ENCODE measurements around the gene PKD1L1. TPM values are rescaled to one million over a fixed set of nuclear protein-coding genes. Genes with fewer than 3 reads are reported as not detected.
A peak's percentile ranks its signal among the peaks of the same experiment; 100 is the strongest.
"Not testable (repeated sequence)": the region's sequence is repeated elsewhere in the genome, so short reads cannot be mapped to it uniquely, and the experiment has no call there.

The PKD1L1 gene
- total RNA-seq, 6 experiments from 2014 or later = 0.13 to 1.4 (median 0.51) TPM; not detected in 1

- 96% methylated on average over 3 of the region's 5 CpGs for WGBS (ENCODE audit: insufficient coverage, low coverage, low lambda C conversion rate, missing lambda C conversion rate)
- Histone ChIP-seq H3K4me1 (peaks cover 0 to 3% (median 0%) of the 10 kb centered on the region in 4 donors), H3K27me3 (no peaks in the 10 kb centered on the region), H3K36me3 (no peaks in the 10 kb centered on the region), H3K27ac (no peak overlapping the region), H3K4me3 (no peak overlapping the region), H3K9me3 (no peaks in the 10 kb centered on the region)
- ATAC-seq (no peak), DNase-seq (no peak)
- intact Hi-C loops (cut with DNase I) = no loop called here
- TF ChIP-seq CTCF (IDR thresholded peaks at IDR 0.05) = no peak
- no peak for TF ChIP-seq POLR2A (IDR thresholded peaks at IDR 0.05)
These were observed 42.3 kb upstream of the PKD1L1 start for GRCh38 chr7:47990592-47990991.

- intact Hi-C loops (cut with DNase I) = loop anchor here in 1 of 2 donors (10.0 kb wide), 1 partner anchor 115 kb away; no protein-coding TSS in a partner anchor
- H3K4me3 ChIP-seq, DNase-seq, ATAC-seq, H3K9me3 ChIP-seq, H3K4me1 ChIP-seq, H3K36me3 ChIP-seq, H3K27me3 ChIP-seq, H3K27ac ChIP-seq: not testable (repeated sequence)
- 63% methylated on average over 7 of the region's 10 CpGs for WGBS (ENCODE audit: insufficient coverage, low coverage, low lambda C conversion rate, missing lambda C conversion rate)
These were observed 41.5 kb upstream of the PKD1L1 start for GRCh38 chr7:47989607-47990400.

- Histone ChIP-seq H3K36me3 (no peaks in the 10 kb centered on the region), H3K4me1 (peaks cover 0 to 3% (median 0%) of the 10 kb centered on the region in 4 donors), H3K27me3 (no peaks in the 10 kb centered on the region), H3K27ac (no peak overlapping the region), H3K9me3 (no peaks in the 10 kb centered on the region), H3K4me3 (no peak overlapping the region)
- ATAC-seq (no peak), DNase-seq (no peak)
- 66% methylated on average over 8 of the region's 8 CpGs for WGBS (ENCODE audit: insufficient coverage, low coverage, low lambda C conversion rate, missing lambda C conversion rate)
- intact Hi-C loops (cut with DNase I) = loop anchor here in 1 of 2 donors (10.0 kb wide), 1 partner anchor 116 kb away; no protein-coding TSS in a partner anchor
- TF ChIP-seq CTCF (IDR thresholded peaks at IDR 0.05) (peak in 3 of 4 donors; percentile 25 to 38 (median 36)), POLR2A (IDR thresholded peaks at IDR 0.05) (no peak)
These were observed 40.5 kb upstream of the PKD1L1 start for GRCh38 chr7:47988496-47989386.

GRCh38 chr7:47982610-47983009 is 34.3 kb upstream of the PKD1L1 start:
- no peak overlapping the region for H3K4me3 ChIP-seq
- ATAC-seq (no peak), DNase-seq (no peak)
- intact Hi-C loops (cut with DNase I) = loop anchor here in 1 of 2 donors (5.0 to 10.0 kb wide), 2 partner anchors 55 to 122 kb away; partner anchors contain the start of gene C7orf57
- H3K4me1 ChIP-seq = peaks cover 0 to 13% (median 3%) of the 10 kb centered on the region in 4 donors
- peaks cover 0 to 6% (median under 1%) of the 10 kb centered on the region in 4 donors for H3K36me3 ChIP-seq
- TF ChIP-seq CTCF (IDR thresholded peaks at IDR 0.05) (no peak), POLR2A (IDR thresholded peaks at IDR 0.05) (no peak)
- H3K27ac ChIP-seq = no peak overlapping the region
- WGBS (ENCODE audit: insufficient coverage, low coverage, low lambda C conversion rate, missing lambda C conversion rate) = 38% methylated on average over 2 of the region's 2 CpGs
- no peaks in the 10 kb centered on the region for H3K27me3 ChIP-seq
- H3K9me3 ChIP-seq = no peaks in the 10 kb centered on the region

- Histone ChIP-seq H3K36me3 (peaks cover 0 to 25% (median 9%) of the 10 kb centered on the region in 4 donors), H3K4me1 (peaks cover 0 to 28% (median 10%) of the 10 kb centered on the region in 4 donors)
- intact Hi-C loops (cut with DNase I) = loop anchor here in 1 of 2 donors (5.0 to 10.0 kb wide), 2 partner anchors 57 to 124 kb away; partner anchors contain the start of gene C7orf57
- H3K9me3 ChIP-seq, ATAC-seq, H3K27me3 ChIP-seq, H3K4me3 ChIP-seq, H3K27ac ChIP-seq, DNase-seq: not testable (repeated sequence)
- 100% methylated on average over 4 of the region's 5 CpGs for WGBS (ENCODE audit: insufficient coverage, low coverage, low lambda C conversion rate, missing lambda C conversion rate)
These were observed 32.4 kb upstream of the PKD1L1 start for GRCh38 chr7:47980648-47981047.

All from right lobe of liver (tissue), 6 donors.